Naive thymus-derived CD4-positive, alpha-beta T cell (primary cell): ENCODE measurements around the gene FRAS1. TPM values are rescaled to one million over a fixed set of nuclear protein-coding genes. Genes with fewer than 3 reads are reported as not detected.
"Not testable (repeated sequence)": the region's sequence is repeated elsewhere in the genome, so short reads cannot be mapped to it uniquely, and the experiment has no call there.

Experiments used
- ATAC-seq: fragments of 150-1000 bp; cut with Tn5 transposase; 2 replicates; pipeline ENCODE4 v1.10.0; 2021; ENCODE audit warnings: mild to moderate bottlenecking, moderate library complexity
- CTCF ChIA-PET: fragments of 350-600 bp; sonication (Branson Sonifier 250); formaldehyde crosslinking; loops from one replicate; lab custom pipeline; 2021; ENCODE audit warnings: antibody characterized with exemption; lab: Charles Lee
- POLR2A ChIA-PET: fragments of 350-600 bp; sonication (Branson Sonifier 250); formaldehyde crosslinking; loops from one replicate; lab custom pipeline; 2021; ENCODE audit warnings: antibody characterized with exemption, inconsistent platforms; lab: Charles Lee
- DNase-seq, 9 donors: peaks; one replicate each; pipeline versions ENCODE4 v3.0.0 to v3.0.0-alpha.2; 2020 to 2022; ENCODE audit warnings: mixed read lengths in 1 of 9
- H3K27ac ChIP-seq: one replicate; pipeline ENCODE4 v1.7.0; 2013; ENCODE audit warnings: mild to moderate bottlenecking, low read depth, low read length, moderate library complexity
- H3K27me3 ChIP-seq, 2 donors: one replicate each; pipeline ENCODE4 v1.7.0; 2013; ENCODE audit warnings: low read length in 2 of 2, mild to moderate bottlenecking in 2 of 2, moderate library complexity in 2 of 2; ENCODE audit not compliant: control insufficient read depth in 2 of 2, insufficient read depth in 2 of 2
- H3K36me3 ChIP-seq, 3 experiments: 1 replicate in 2 of 3; 2 replicates in 1 of 3; pipeline ENCODE4 v1.7.0; 2013; ENCODE audit warnings: low read length in 3 of 3, mild to moderate bottlenecking in 3 of 3, moderate library complexity in 1 of 3; ENCODE audit not compliant: insufficient read depth in 3 of 3, control insufficient read depth in 2 of 3
- H3K4me1 ChIP-seq, 2 donors: one replicate each; pipeline ENCODE4 v1.7.0; 2013; ENCODE audit warnings: low read length in 2 of 2, mild to moderate bottlenecking in 2 of 2, moderate library complexity in 1 of 2; ENCODE audit not compliant: control insufficient read depth in 2 of 2, insufficient read depth in 2 of 2
- H3K4me3 ChIP-seq: 2 replicates; pipeline ENCODE4 v1.7.0; 2013; ENCODE audit warnings: mild to moderate bottlenecking, low read length
- H3K9me3 ChIP-seq, 3 experiments: 1 replicate in 2 of 3; 2 replicates in 1 of 3; pipeline ENCODE4 v1.7.0; 2013; ENCODE audit warnings: low read length in 3 of 3; ENCODE audit not compliant: control insufficient read depth in 2 of 3
- H3K27ac Mint-ChIP-seq, 9 donors: one replicate each; pipeline ENCODE4 v1.8.0; 2020 to 2022; ENCODE audit warnings: mixed read lengths in 9 of 9, mild to moderate bottlenecking in 8 of 9, moderate library complexity in 5 of 9, inconsistent platforms in 2 of 9
- H3K27me3 Mint-ChIP-seq, 5 donors: one replicate each; pipeline ENCODE4 v1.8.0; 2021 to 2022; ENCODE audit warnings: mixed read lengths in 5 of 5, mild to moderate bottlenecking in 1 of 5
- H3K36me3 Mint-ChIP-seq, 5 donors: one replicate each; pipeline ENCODE4 v1.8.0; 2020 to 2022; ENCODE audit warnings: mixed read lengths in 5 of 5, mild to moderate bottlenecking in 3 of 5, inconsistent platforms in 1 of 5
- H3K4me1 Mint-ChIP-seq, 7 donors: one replicate each; pipeline ENCODE4 v1.8.0; 2020 to 2022; ENCODE audit warnings: mixed read lengths in 7 of 7, mild to moderate bottlenecking in 3 of 7, inconsistent platforms in 1 of 7
- H3K4me3 Mint-ChIP-seq, 10 donors: one replicate each; pipeline ENCODE4 v1.8.0; 2020 to 2022; ENCODE audit warnings: mild to moderate bottlenecking in 10 of 10, mixed read lengths in 10 of 10, moderate library complexity in 6 of 10, inconsistent platforms in 2 of 10
- H3K9me3 Mint-ChIP-seq, 11 donors: one replicate each; pipeline ENCODE4 v1.8.0; 2020 to 2022; ENCODE audit warnings: mixed read lengths in 11 of 11, mild to moderate bottlenecking in 4 of 11, inconsistent platforms in 1 of 11, moderate library complexity in 1 of 11
- intact Hi-C, 2 donors: fragments of 100-400 bp; cut with micrococcal nuclease; formaldehyde crosslinking; loops; one replicate each; pipeline ENCODE4 v1.15.1; 2023
- polyA plus RNA-seq, 2 donors: library from polyadenylated mRNA; unstranded; fragments of 300-500 nt; fragmentation: Illumina TruSeq; gene quantifications; one replicate each; pipeline ENCODE4 v1.2.3, GENCODE V29; 2021
- total RNA-seq, 6 experiments: library from RNA in 5 of 6; stranded (reverse) in 5 of 6; gene quantifications; 1 replicate in 5 of 6; 2 replicates in 1 of 6; pipeline ENCODE4 v1.2.3 and lab custom pipeline; 2021 to 2026

The FRAS1 gene
- total and polyA plus RNA-seq, 7 experiments from 2014 or later, result 0.02 TPM; not detected in 6

GRCh38 chr4:78169728-78170127, 112.6 kb downstream of the FRAS1 start:
- no peak overlapping the region for H3K4me3 ChIP-seq
- intact Hi-C loops, result no loop called here
- Mint-ChIP-seq H3K9me3 (peaks cover 0 to 4% (median 0%) of the 10 kb centered on the region in 11 donors), H3K4me1 (peaks cover 0 to 7% (median 0%) of the 10 kb centered on the region in 7 donors), H3K4me3 (no peak overlapping the region), H3K27ac (no peak overlapping the region), H3K36me3 (no peaks in the 10 kb centered on the region), H3K27me3 (peaks cover 6 to 16% (median 12%) of the 10 kb centered on the region in 5 donors)
- ATAC-seq, result no peak
- H3K27ac ChIP-seq, result no peak overlapping the region
- no peaks in the 10 kb centered on the region for H3K9me3 ChIP-seq
- ChIA-PET POLR2A (no interaction called here), CTCF (interaction anchor here (0.6 kb wide), 1 partner anchor 12 kb away, joined by 3 read pairs; no protein-coding TSS in a partner anchor)
- H3K4me1 ChIP-seq, result no peaks in the 10 kb centered on the region
- H3K36me3 ChIP-seq, result no peaks in the 10 kb centered on the region
- no peak for DNase-seq
- no peaks in the 10 kb centered on the region for H3K27me3 ChIP-seq

- Histone ChIP-seq H3K4me3 (no peak overlapping the region), H3K27me3 (no peaks in the 10 kb centered on the region), H3K9me3 (no peaks in the 10 kb centered on the region), H3K27ac (no peak overlapping the region), H3K4me1 (no peaks in the 10 kb centered on the region), H3K36me3 (no peaks in the 10 kb centered on the region)
- ChIA-PET CTCF (interaction anchor here (1.3 kb wide), 1 partner anchor 10 kb away, joined by 4 read pairs; no protein-coding TSS in a partner anchor), POLR2A (no interaction called here)
- Mint-ChIP-seq H3K27me3 (peaks cover 8 to 24% (median 20%) of the 10 kb centered on the region in 5 donors), H3K4me1 (peaks cover 0 to 7% (median 0%) of the 10 kb centered on the region in 7 donors), H3K27ac (no peak overlapping the region), H3K4me3 (no peak overlapping the region), H3K36me3 (no peaks in the 10 kb centered on the region), H3K9me3 (peaks cover 0 to 4% (median 0%) of the 10 kb centered on the region in 11 donors)
- ATAC-seq (no peak), DNase-seq (no peak)
- intact Hi-C loops, result no loop called here
Observed at GRCh38 chr4:78171482-78171881, 114.4 kb downstream of the FRAS1 start.

- no peaks in the 10 kb centered on the region for H3K36me3 Mint-ChIP-seq
- no peaks in the 10 kb centered on the region for H3K36me3 ChIP-seq
- H3K27me3 ChIP-seq, result no peaks in the 10 kb centered on the region
- ChIA-PET POLR2A (no interaction called here), CTCF (no interaction called here)
- no peak overlapping the region for H3K27ac Mint-ChIP-seq
- no peak overlapping the region for H3K4me3 ChIP-seq
- H3K27me3 Mint-ChIP-seq, result peaks cover 5 to 29% (median 21%) of the 10 kb centered on the region in 5 donors
- H3K4me3 Mint-ChIP-seq, result no peak overlapping the region
- intact Hi-C loops, result no loop called here
- H3K9me3 ChIP-seq, result no peaks in the 10 kb centered on the region
- H3K27ac ChIP-seq, result no peak overlapping the region
- ATAC-seq (no peak), DNase-seq (no peak)
- H3K4me1 Mint-ChIP-seq, result no peaks in the 10 kb centered on the region
- no peaks in the 10 kb centered on the region for H3K9me3 Mint-ChIP-seq
- no peaks in the 10 kb centered on the region for H3K4me1 ChIP-seq
Observed at GRCh38 chr4:78174891-78175290, 117.8 kb downstream of the FRAS1 start.

- no peaks in the 10 kb centered on the region for H3K9me3 ChIP-seq
- H3K27ac ChIP-seq, result no peak overlapping the region
- no peaks in the 10 kb centered on the region for H3K4me1 Mint-ChIP-seq
- intact Hi-C loops, result no loop called here
- H3K4me1 ChIP-seq, result no peaks in the 10 kb centered on the region
- no peak overlapping the region for H3K27ac Mint-ChIP-seq
- DNase-seq (no peak), ATAC-seq (no peak)
- ChIA-PET POLR2A (no interaction called here), CTCF (no interaction called here)
- H3K4me3 ChIP-seq, result no peak overlapping the region
- H3K27me3 ChIP-seq, result no peaks in the 10 kb centered on the region
- no peak overlapping the region for H3K4me3 Mint-ChIP-seq
- peaks cover 0 to 9% (median 0%) of the 10 kb centered on the region in 11 donors for H3K9me3 Mint-ChIP-seq
- H3K36me3 ChIP-seq, result no peaks in the 10 kb centered on the region
- peaks cover 0 to 29% (median 14%) of the 10 kb centered on the region in 5 donors for H3K27me3 Mint-ChIP-seq
- no peaks in the 10 kb centered on the region for H3K36me3 Mint-ChIP-seq
Observed at GRCh38 chr4:78179196-78179595, 122.1 kb downstream of the FRAS1 start.

GRCh38 chr4:78181681-78182234, 124.6 kb downstream of the FRAS1 start:
- H3K4me1 ChIP-seq, intact Hi-C loops, H3K4me3 ChIP-seq, ATAC-seq, H3K36me3 ChIP-seq, H3K9me3 Mint-ChIP-seq, H3K4me1 Mint-ChIP-seq, POLR2A ChIA-PET, H3K27me3 ChIP-seq, DNase-seq, H3K27ac Mint-ChIP-seq, H3K36me3 Mint-ChIP-seq, H3K9me3 ChIP-seq, H3K4me3 Mint-ChIP-seq, CTCF ChIA-PET, H3K27ac ChIP-seq: not testable (repeated sequence)
- H3K27me3 Mint-ChIP-seq, result peaks cover 3 to 16% (median 9%) of the 10 kb centered on the region in 5 donors

- POLR2A ChIA-PET, result no interaction called here
- intact Hi-C loops, result no loop called here
Observed at GRCh38 chr4:78184584-78184983, 127.5 kb downstream of the FRAS1 start.

GRCh38 chr4:78185117-78185516, 128.0 kb downstream of the FRAS1 start:
- no peaks in the 10 kb centered on the region for H3K36me3 ChIP-seq
- H3K4me3 Mint-ChIP-seq, result no peak overlapping the region
- no peaks in the 10 kb centered on the region for H3K4me1 Mint-ChIP-seq
- H3K9me3 Mint-ChIP-seq, result peaks cover 0 to 9% (median 0%) of the 10 kb centered on the region in 11 donors
- no peaks in the 10 kb centered on the region for H3K4me1 ChIP-seq
- no peaks in the 10 kb centered on the region for H3K9me3 ChIP-seq
- peaks cover 0 to 21% (median 5%) of the 10 kb centered on the region in 5 donors for H3K27me3 Mint-ChIP-seq
- DNase-seq, result no peak
- no peak for ATAC-seq
- H3K27ac ChIP-seq, result no peak overlapping the region
- no peaks in the 10 kb centered on the region for H3K27me3 ChIP-seq
- no peak overlapping the region for H3K4me3 ChIP-seq
- no peak overlapping the region for H3K27ac Mint-ChIP-seq
- ChIA-PET CTCF (no interaction called here), POLR2A (no interaction called here)
- intact Hi-C loops, result no loop called here
- H3K36me3 Mint-ChIP-seq, result no peaks in the 10 kb centered on the region

More at GRCh38 chr4:78184584-78184983, 127.5 kb downstream of the FRAS1 start:
- Histone ChIP-seq H3K4me3 (no peak overlapping the region), H3K4me1 (no peaks in the 10 kb centered on the region), H3K27ac (no peak overlapping the region), H3K9me3 (no peaks in the 10 kb centered on the region), H3K27me3 (no peaks in the 10 kb centered on the region), H3K36me3 (no peaks in the 10 kb centered on the region)
- Mint-ChIP-seq H3K27ac (no peak overlapping the region), H3K36me3 (no peaks in the 10 kb centered on the region), H3K4me1 (no peaks in the 10 kb centered on the region), H3K4me3 (no peak overlapping the region), H3K27me3 (peaks cover 0 to 19% (median 5%) of the 10 kb centered on the region in 5 donors), H3K9me3 (peaks cover 0 to 9% (median 0%) of the 10 kb centered on the region in 11 donors)
- no peak for DNase-seq
- CTCF ChIA-PET, result interaction anchor here (0.6 kb wide), 1 partner anchor 14 kb away, joined by 3 read pairs; no protein-coding TSS in a partner anchor
- no peak for ATAC-seq
